ENCODE data around the gene ABLIM3.
"Not testable (repeated sequence)": the region's sequence is repeated elsewhere in the genome, so short reads cannot be mapped to it uniquely, and the experiment has no call there.

Gene ABLIM3

GRCh38 chr5:149262315-149262714 is 121.0 kb downstream of the ABLIM3 start:
- no peak for DNase-seq

DNA sequence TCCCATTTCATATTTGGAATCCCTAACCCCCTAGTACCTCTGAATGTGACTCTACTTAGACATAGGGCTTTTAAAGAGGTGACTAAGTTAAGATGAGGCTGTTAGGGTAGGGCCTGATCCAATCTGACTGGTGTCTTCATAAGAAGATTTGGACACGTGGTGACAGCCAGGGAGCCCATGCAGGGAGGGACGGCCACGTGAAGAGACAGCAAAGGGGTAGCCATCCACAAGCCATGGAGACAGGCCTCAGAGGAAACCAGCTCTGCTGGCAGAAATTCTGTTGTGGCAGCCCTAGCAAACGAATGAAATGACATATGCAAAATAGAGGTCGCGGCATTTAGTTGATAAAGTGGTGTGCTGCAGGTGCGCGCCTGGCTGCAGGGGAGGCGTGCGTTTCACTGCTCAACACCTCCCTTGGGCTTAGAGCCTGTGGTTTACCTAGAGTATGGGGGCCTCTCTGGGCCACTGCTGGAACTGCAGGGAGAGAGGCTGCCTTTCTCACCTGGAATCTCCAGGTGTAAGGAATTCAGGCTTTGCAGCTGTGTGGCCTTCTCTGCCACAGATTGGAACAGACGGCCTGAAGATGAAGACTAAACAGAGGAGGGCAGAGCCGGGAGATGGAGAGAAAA is 123.3 kb downstream of the ABLIM3 start:
- peak; percentile 60 for DNase-seq

GRCh38 chr5:149265068-149265465 is 123.8 kb downstream of the ABLIM3 start:
- DNase-seq: no peak

GRCh38 chr5:149265597-149265996 is 124.3 kb downstream of the ABLIM3 start:
- no peak for DNase-seq

- DNase-seq: no peak
Measured at GRCh38 chr5:149267241-149267973, 126.1 kb downstream of the ABLIM3 start.

GRCh38 chr5:149268928-149269557 is 127.8 kb downstream of the ABLIM3 start:
- DNase-seq: no peak

DNA sequence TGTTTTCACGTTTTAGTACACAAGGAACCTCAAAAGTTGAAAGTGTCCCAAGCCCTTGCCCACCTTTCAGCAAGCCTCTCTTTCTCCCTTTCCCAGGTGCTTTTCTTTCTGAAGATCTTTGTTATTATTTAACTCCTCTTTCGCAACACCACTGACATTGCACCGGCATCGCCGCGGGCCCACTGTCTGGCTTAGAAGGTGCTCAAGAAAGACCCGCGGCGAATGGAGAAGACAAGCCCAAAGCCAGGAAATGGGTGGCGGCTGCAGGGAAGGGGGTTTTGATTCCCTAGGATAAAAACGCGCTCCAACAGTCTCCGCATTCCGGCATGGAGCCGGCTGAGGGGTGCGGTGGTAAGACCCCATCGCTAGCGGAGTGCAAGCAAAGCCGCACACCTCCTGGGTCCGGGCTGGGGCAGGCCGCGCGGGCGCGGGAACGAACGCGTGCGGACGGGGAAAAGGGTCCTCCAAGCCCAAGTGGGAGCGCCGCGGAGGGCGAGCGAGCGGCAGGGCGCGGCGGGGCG is 130.0 kb downstream of the ABLIM3 start:
- DNase-seq: peak; percentile 18

GRCh38 chr5:149271716-149272563 is 130.6 kb downstream of the ABLIM3 start, which contains the start of gene AFAP1L1:
Gene AFAP1L1 (plus strand): TSS chr5:149271859. CDS start chr5:149271969, 110 bp downstream.
- peak; percentile 22 for DNase-seq

- not testable (repeated sequence) for DNase-seq
Measured at GRCh38 chr5:149272781-149273180, 131.5 kb downstream of the ABLIM3 start.

GRCh38 chr5:149273237-149273636 is 131.9 kb downstream of the ABLIM3 start:
- no peak for DNase-seq

- no peak for DNase-seq
Measured at GRCh38 chr5:149273950-149274349, 132.7 kb downstream of the ABLIM3 start.

- no peak for DNase-seq
Measured at GRCh38 chr5:149274939-149275338, 133.6 kb downstream of the ABLIM3 start.

DNA sequence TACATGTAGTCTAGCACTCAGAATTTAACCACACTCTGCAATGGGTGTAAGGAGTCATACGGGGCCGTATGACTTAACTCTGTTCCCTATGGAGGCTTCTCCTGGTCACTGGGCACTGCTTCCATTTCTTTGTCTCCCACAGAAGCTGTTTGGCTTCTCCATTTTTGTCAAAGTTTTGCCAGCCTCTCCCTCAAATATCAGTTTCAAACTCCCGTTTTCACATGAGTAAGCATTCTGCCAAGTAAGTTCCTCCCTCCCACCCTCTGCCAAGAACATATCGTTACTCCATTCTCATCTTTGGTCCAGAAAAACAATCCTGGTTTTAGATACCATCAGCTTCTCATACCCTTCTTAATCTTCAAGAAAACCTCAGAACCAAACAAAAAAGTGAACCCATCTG is 136.5 kb downstream of the ABLIM3 start:
- no peak for DNase-seq

DNA sequence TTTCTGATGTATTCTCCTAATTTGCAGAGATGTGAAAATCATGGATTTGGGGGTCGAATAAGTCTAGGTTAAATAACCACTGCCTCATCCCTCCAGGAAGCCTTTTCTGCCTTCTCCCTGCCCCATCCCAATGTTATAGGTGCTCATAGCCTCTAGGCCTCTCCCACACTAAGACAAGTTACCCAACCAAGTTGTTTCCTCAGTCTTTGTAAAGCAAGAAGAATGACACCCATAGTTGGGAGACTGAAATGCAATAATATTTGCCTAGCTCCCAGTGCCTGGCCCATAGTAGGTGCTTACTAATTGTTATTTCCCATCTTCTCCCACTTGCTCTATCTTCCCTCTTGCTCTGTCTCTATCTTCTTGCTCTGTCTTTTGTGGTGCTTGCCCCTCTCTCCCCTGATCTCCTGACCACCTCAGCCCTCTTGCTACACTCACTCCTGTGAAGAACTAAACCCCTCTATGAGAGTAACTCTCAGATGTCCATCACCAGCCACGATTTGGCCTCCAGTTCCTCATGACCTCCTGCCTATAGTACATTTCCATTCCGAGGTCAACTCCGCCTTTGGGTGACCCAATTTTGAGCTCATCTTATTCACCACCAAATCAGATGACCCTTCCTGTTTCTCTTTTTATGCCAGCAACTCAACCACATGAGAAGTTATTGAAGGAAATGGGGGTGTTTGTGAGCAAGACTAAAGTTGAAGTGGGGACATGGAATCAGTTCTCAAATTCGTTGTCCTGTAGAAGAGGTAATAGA is 137.3 kb downstream of the ABLIM3 start:
- DNase-seq: no peak

DNA sequence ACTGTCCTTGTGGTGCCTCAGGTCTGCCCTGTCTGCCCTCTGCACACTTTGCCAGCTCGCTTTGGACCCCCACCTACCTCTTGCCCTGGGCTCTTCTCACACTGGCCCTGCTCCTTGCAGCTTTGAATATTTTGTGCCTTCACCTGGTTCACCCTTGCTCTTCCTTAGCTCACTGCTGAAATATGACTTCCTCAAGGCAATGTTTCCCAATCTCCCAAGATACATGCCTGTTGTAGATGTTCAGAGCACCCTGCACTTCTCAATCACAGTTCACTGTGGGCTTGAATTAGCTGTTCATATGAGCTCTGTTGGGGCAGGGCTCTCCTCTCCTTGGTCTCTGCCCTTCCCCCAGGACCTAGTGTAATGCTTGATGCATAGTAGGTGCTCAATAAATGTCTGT is 138.4 kb downstream of the ABLIM3 start:
- DNase-seq: no peak

DNA sequence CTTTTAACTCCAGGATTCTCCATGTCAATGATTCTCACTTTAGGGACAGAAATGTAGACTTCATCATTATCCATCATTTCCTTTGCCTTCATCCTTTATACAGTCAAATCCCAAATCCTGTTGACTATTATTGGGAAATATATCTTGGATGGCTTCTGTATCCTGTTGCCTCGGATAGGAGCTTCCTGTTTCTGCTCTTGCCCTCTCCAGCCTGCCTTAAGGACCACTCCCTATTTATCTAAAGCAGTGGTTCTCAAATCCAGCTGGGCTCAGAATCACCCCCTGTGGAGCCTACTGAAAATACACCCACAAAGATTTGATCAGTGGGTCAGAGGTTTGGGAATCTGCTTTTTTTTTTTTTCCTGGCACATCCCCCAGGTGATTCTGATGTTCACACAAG is 138.8 kb downstream of the ABLIM3 start:
- no peak for DNase-seq

DNA sequence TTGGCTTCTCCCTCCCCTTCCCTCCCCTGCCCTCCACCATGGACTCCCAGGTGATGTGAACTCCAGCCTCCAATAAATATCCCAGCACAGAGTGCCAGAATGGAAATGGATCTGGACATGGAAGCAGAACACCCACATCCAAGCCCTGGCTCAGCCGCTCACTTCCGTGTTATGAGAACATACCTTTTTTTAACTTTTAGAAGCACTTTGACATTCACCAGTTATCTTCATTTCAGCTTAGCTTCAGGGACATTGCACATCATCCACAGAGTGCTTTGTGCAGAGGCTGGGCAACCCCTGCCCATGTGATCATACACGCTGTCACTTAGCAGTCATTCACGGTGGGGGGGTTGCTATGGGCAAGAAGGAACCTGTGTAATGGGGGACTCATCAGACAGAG is 139.5 kb downstream of the ABLIM3 start:
- DNase-seq: no peak

DNA sequence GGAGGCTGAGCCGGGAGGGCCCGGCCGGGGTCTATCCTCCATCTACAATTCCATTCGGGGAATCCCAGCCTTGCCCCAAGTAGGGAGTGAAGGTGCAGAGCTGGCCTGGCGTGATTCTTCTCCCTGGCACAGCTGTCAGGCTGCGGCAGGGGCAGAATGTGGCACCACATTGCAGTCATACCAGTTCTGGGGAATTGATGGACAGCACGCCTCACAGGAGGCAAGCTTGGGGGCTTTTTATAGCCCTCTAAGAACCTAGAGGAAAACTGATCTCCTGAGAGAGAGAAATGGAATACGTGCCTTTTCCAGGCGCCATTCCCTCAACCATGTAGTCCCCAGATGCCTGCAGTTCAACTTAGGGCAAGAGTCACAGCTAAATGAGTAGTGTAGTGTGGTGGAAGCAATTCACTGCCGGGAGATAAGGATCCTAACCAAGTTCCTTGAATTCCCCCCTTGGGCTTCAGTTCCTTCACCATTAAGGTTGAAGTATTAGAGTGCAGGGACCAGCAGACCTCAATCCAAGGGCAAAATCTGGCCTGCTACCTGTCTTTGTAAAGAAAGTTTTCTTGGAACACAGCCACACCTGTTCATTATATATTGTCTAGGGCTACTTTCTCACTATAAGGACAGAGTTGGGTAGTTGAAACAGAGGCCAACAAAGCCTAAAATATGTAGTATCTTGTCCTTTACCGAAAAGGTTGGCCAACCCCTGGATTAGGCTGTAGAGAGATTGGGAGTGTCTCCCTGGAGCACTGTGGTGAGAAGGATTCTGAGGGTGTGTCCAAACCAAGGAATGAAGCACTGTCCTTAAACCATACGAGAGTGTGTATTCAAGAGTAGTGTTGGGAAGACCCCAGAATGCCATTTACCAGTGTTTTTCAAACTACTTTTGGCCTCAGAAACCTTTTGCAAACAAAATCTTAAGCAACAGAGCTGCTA is 141.0 kb downstream of the ABLIM3 start:
- DNase-seq: no peak

DNA sequence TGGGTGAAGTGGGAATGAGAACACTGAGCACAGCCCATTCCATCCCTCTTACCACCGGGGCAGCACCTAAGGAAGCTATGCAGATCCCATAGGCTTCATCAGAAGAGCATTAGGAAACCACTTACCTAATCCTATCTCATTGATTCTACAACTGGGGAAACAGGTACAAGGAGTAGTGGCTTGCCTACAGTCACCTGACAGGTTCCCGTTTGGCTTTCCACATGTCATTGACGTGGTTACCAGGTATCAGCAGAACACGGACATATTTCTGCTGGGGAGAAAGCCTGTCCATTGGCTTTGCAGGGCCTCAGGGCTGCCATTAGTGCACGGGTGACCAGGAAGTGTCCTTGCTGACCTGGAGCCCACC is 141.7 kb downstream of the ABLIM3 start:
- DNase-seq: no peak

DNA sequence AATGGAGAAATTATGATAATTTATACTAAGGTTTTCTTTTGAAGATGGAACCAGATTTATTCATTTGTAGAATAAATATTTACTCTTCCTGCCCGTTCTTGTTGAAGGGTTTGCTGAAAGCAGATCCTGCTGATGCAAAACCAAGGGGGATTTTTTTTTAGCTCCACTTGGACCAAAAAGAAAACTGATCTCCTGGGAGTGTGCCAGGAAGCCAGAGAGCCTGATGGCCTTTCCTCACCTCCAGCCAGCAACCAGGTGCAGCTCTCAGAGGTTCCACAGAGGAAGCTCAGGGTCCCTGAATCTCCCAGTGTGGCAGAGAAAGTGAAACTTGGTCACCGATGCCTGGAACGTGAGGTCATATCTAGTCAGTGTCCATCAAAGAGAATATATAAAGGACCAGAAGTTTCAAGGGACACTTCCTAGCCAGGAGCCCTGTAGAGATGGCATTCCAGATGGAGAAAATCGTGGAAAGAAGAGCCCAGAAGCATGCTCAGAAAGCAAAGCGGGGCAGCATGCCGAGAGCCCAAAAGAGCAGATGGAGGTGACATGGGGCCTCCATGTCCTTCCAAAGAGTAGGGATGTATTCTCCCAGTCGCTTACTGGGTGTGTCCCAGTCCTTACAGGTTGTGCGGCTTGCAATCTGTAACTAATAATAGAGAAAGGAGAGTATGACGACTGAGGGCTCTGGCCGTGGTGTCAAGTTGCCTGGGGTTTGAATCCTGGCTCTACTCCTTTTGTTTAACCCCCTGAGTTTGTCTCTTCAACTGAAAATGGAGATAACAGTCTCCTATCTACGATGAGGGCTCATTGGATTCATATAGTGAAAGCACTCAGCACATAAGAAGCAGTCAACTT is 142.6 kb downstream of the ABLIM3 start:
- DNase-seq: no peak
